H1 (cell line): Measurements from ENCODE around the gene MGST2. TPM values are rescaled to one million over a fixed set of nuclear protein-coding genes. Genes with fewer than 3 reads are reported as not detected.

Experiments used
- ASH2L ChIP-seq: fragments of 200-600, 300-600 bp; sonication (generic); IDR thresholded peaks from one replicate; pipeline ENCODE4 v1.7.1; 2017; ENCODE audit warnings: low read length
- CTCF ChIP-seq, 3 experiments: IDR thresholded peaks; 1 replicate in 2 of 3; 2 replicates in 1 of 3; pipeline versions ENCODE4 v1.5.1 to v1.6.1; 2011; ENCODE audit warnings: low read length in 3 of 3, mild to moderate bottlenecking in 3 of 3, inconsistent platforms in 2 of 3, low read depth in 1 of 3, moderate library complexity in 1 of 3; ENCODE audit not compliant: insufficient read depth in 1 of 3; ENCODE audit errors: control extremely low read depth in 1 of 3
- E2F6 ChIP-seq: IDR thresholded peaks from 2 replicates; pipeline ENCODE4 v1.6.1; 2012; ENCODE audit warnings: inconsistent platforms
- JUND ChIP-seq: IDR thresholded peaks from 2 replicates; pipeline ENCODE4 v1.6.1; 2011; ENCODE audit warnings: mild to moderate bottlenecking, improper control_type of control experiment, low read length
- NANOG ChIP-seq: IDR thresholded peaks from 2 replicates; pipeline ENCODE4 v1.6.1; 2011; ENCODE audit warnings: low read length, low read depth, mild to moderate bottlenecking, inconsistent platforms; ENCODE audit not compliant: insufficient read depth, poor library complexity, severe bottlenecking
- PHF8 ChIP-seq: fragments of 200-600 bp; sonication (generic); conservative IDR thresholded peaks from 2 replicates; pipeline ENCODE4 v1.7.1; 2012; ENCODE audit warnings: low read depth, mild to moderate bottlenecking, inconsistent platforms, low read length, moderate library complexity
- POLR2AphosphoS5 ChIP-seq: IDR thresholded peaks from 2 replicates; pipeline ENCODE4 v1.6.1; 2011; ENCODE audit warnings: low read depth, low read length
- TCF12 ChIP-seq: IDR thresholded peaks from 2 replicates; pipeline ENCODE4 v1.6.1; 2011; ENCODE audit warnings: low read depth, mild to moderate bottlenecking, low read length
- USF2 ChIP-seq: IDR thresholded peaks from 2 replicates; pipeline ENCODE4 v1.6.1; 2011; ENCODE audit warnings: low read length, improper control_type of control experiment
- polyA plus RNA-seq, 7 experiments: library from polyadenylated mRNA; depleted of rRNA in 3 of 7; stranded (reverse) in 5 of 7; unstranded in 2 of 7; fragments of >200 nt in 5 of 7; fragments of 200-250 nt in 2 of 7; gene quantifications; 1 replicate in 5 of 7; 2 replicates in 1 of 7; 4 replicates in 1 of 7; pipeline versions ENCODE4 v1.2.1 to v1.2.3, GENCODE V29; 2011 to 2013; ENCODE audit warnings: missing spikeins in 2 of 7, mixed read lengths in 2 of 7
- total RNA-seq: library from RNA; stranded (reverse); fragmentation: NEBNext Ultra II Directional; extraction: Animal tissue kit (Norgen Biotek cat#: 25700); gene quantifications from 2 replicates; pipeline ENCODE4 v1.2.1, GENCODE V29; 2021

Gene MGST2
- total and polyA plus RNA-seq, 2 of the 8 experiments (the other 6 are each of a cell fraction or from before 2014, with no cell fraction given), result 8.0 to 13.6 TPM

- no peak for TF ChIP-seq USF2
- TF ChIP-seq NANOG, result peak; percentile 34
- TF ChIP-seq POLR2AphosphoS5, result peak; percentile 18; the same call in 1 of the 2 replicates
- TF ChIP-seq JUND, result 0 out of 2 replicates have a peak, but pooled peaks have one; percentile 11
- peak; percentile 75 to 90 (median 89) for TF ChIP-seq CTCF (IDR thresholded peaks at IDR 0.05; ENCODE audit: control extremely low read depth in 1 of 3, insufficient read depth in 1 of 3, low read depth in 1 of 3, low read length in 3 of 3)
- TF ChIP-seq TCF12, result 0 out of 2 replicates have a peak, but pooled peaks have one; percentile 37
- TF ChIP-seq E2F6, result peak; percentile 97
- TF ChIP-seq PHF8, result 0 out of 2 replicates have a peak, but pooled peaks have one; percentile 8
- TF ChIP-seq ASH2L, result peak; percentile 66
Observed at GRCh38 chr4:139734875-139735380, 69.3 kb downstream of the MGST2 start (continued).
